ENCODE measurements around the gene DAGLB. TPM values are rescaled to one million over a fixed set of nuclear protein-coding genes. Genes with fewer than 3 reads are reported as not detected.

Gene DAGLB
- total RNA-seq, 4 donors from 2014 or later: 9.8 to 14.6 (median 12.0) TPM

- H3K36me3 ChIP-seq: peaks cover 0 to 17% (median 9%) of the 10 kb centered on the region in 4 donors
- 91% methylated on average over 7 of the region's 7 CpGs for WGBS
- DNase-seq (ENCODE audit: extremely low spot score): no peak
- no peak overlapping the region for H3K4me3 ChIP-seq
- intact Hi-C loops (cut with DNase I): no loop called here
- H3K4me1 ChIP-seq: peaks cover 49 to 80% (median 61%) of the 10 kb centered on the region in 4 donors
- TF ChIP-seq POLR2AphosphoS5 (IDR thresholded peaks at IDR 0.05): no peak
- TF ChIP-seq EP300 (IDR thresholded peaks at IDR 0.05): no peak
- TF ChIP-seq CTCF (IDR thresholded peaks at IDR 0.05): no peak
- no peak for TF ChIP-seq POLR2A (IDR thresholded peaks at IDR 0.05; ENCODE audit: low read depth)
- no peaks in the 10 kb centered on the region for H3K9me3 ChIP-seq
- H3K27me3 ChIP-seq: no peaks in the 10 kb centered on the region
- no peak overlapping the region for H3K27ac ChIP-seq (replicated peaks in 1 of 4)
Measured at GRCh38 chr7:6478186-6478585, 30.4 kb upstream of the DAGLB start.

GRCh38 chr7:6477318-6477660 is 29.5 kb upstream of the DAGLB start:
- no peak overlapping the region for H3K4me3 ChIP-seq
- H3K27ac ChIP-seq (replicated peaks in 1 of 4): no peak overlapping the region
- no peaks in the 10 kb centered on the region for H3K27me3 ChIP-seq
- H3K4me1 ChIP-seq: peaks cover 42 to 71% (median 54%) of the 10 kb centered on the region in 4 donors
- intact Hi-C loops (cut with DNase I): no loop called here
- no peak for DNase-seq (ENCODE audit: extremely low spot score)
- TF ChIP-seq POLR2AphosphoS5 (IDR thresholded peaks at IDR 0.05) (no peak), EP300 (IDR thresholded peaks at IDR 0.05) (no peak), POLR2A (IDR thresholded peaks at IDR 0.05; ENCODE audit: low read depth) (no peak), CTCF (IDR thresholded peaks at IDR 0.05) (no peak)
- WGBS: 73% methylated on average over 1 of the region's 1 CpG
- peaks cover 5 to 26% (median 18%) of the 10 kb centered on the region in 4 donors for H3K36me3 ChIP-seq
- no peaks in the 10 kb centered on the region for H3K9me3 ChIP-seq

- H3K27ac ChIP-seq (replicated peaks in 1 of 4): no peak overlapping the region
- H3K27me3 ChIP-seq: no peaks in the 10 kb centered on the region
- H3K9me3 ChIP-seq: no peaks in the 10 kb centered on the region
- intact Hi-C loops (cut with DNase I): no loop called here
- peaks cover 37 to 66% (median 49%) of the 10 kb centered on the region in 4 donors for H3K4me1 ChIP-seq
- no peak for TF ChIP-seq CTCF (IDR thresholded peaks at IDR 0.05)
- TF ChIP-seq POLR2AphosphoS5 (IDR thresholded peaks at IDR 0.05): no peak
- TF ChIP-seq POLR2A (IDR thresholded peaks at IDR 0.05; ENCODE audit: low read depth): no peak
- TF ChIP-seq EP300 (IDR thresholded peaks at IDR 0.05): no peak
- H3K4me3 ChIP-seq: no peak overlapping the region
- peaks cover 10 to 32% (median 23%) of the 10 kb centered on the region in 4 donors for H3K36me3 ChIP-seq
- DNase-seq (ENCODE audit: extremely low spot score): no peak
- 82% methylated on average over 6 of the region's 7 CpGs for WGBS
Measured at GRCh38 chr7:6476596-6477317, 29.0 kb upstream of the DAGLB start.

- peaks cover 26 to 54% (median 37%) of the 10 kb centered on the region in 4 donors for H3K4me1 ChIP-seq
- 71% methylated on average over 3 of the region's 3 CpGs for WGBS
- DNase-seq (ENCODE audit: extremely low spot score): no peak
- H3K27me3 ChIP-seq: no peaks in the 10 kb centered on the region
- H3K9me3 ChIP-seq: no peaks in the 10 kb centered on the region
- intact Hi-C loops (cut with DNase I): no loop called here
- no peak overlapping the region for H3K4me3 ChIP-seq
- TF ChIP-seq POLR2AphosphoS5 (IDR thresholded peaks at IDR 0.05) (no peak), POLR2A (IDR thresholded peaks at IDR 0.05; ENCODE audit: low read depth) (no peak), CTCF (IDR thresholded peaks at IDR 0.05) (no peak), EP300 (IDR thresholded peaks at IDR 0.05) (no peak)
- no peak overlapping the region for H3K27ac ChIP-seq (replicated peaks in 1 of 4)
- peaks cover 16 to 39% (median 29%) of the 10 kb centered on the region in 4 donors for H3K36me3 ChIP-seq
Measured at GRCh38 chr7:6475433-6476186, 27.9 kb upstream of the DAGLB start.
